Measurements from ENCODE around the gene WNK3.

WNK3 gene

GRCh38 chrX:54198262-54198661 lies 159.6 kb downstream of the WNK3 start:
- no peaks in the 10 kb centered on the region for H3K9me2 ChIP-seq (replicated peaks; ENCODE audit: insufficient read depth, low read length)
- no peak overlapping the region for H3K9ac ChIP-seq (ENCODE audit: low read length)
- no peaks in the 10 kb centered on the region for H3K27me3 ChIP-seq (replicated peaks; ENCODE audit: insufficient read depth, low read length)
- no peaks in the 10 kb centered on the region for H3K4me1 ChIP-seq (ENCODE audit: low read length)
- no peak overlapping the region for H3K4me2 ChIP-seq (ENCODE audit: low read depth, low read length)
- H3K9me3 ChIP-seq (replicated peaks; ENCODE audit: insufficient read depth, low read length) = no peaks in the 10 kb centered on the region
- H3F3A ChIP-seq (ENCODE audit: insufficient read depth, low read length) = no peaks in the 10 kb centered on the region
- no peak overlapping the region for H2AFZ ChIP-seq (ENCODE audit: low read length)
- no peaks in the 10 kb centered on the region for H3K79me2 ChIP-seq (ENCODE audit: low read length)
- no peak overlapping the region for H3K4me3 ChIP-seq (ENCODE audit: low read length)
- no peaks in the 10 kb centered on the region for H4K20me1 ChIP-seq (ENCODE audit: insufficient read depth, low read length)
- H3K27ac ChIP-seq (ENCODE audit: low read length) = no peak overlapping the region
- no peak for DNase-seq
- TF ChIP-seq CTCF (IDR thresholded peaks at IDR 0.05; ENCODE audit: low read length) (no peak), EZH2 (optimal IDR thresholded peaks at IDR 0.05; ENCODE audit: low read depth, low read length) (no peak), EZH2phosphoT487 (IDR thresholded peaks at IDR 0.05; ENCODE audit: low read length) (no peak)
- H3K36me3 ChIP-seq (replicated peaks; ENCODE audit: insufficient read depth, low read length) = no peaks in the 10 kb centered on the region

- DNase-seq = no peak
- no peak overlapping the region for H3K4me2 ChIP-seq (ENCODE audit: low read depth, low read length)
- no peaks in the 10 kb centered on the region for H3F3A ChIP-seq (ENCODE audit: insufficient read depth, low read length)
- no peaks in the 10 kb centered on the region for H4K20me1 ChIP-seq (ENCODE audit: insufficient read depth, low read length)
- H3K9ac ChIP-seq (ENCODE audit: low read length) = no peak overlapping the region
- H3K4me1 ChIP-seq (ENCODE audit: low read length) = no peaks in the 10 kb centered on the region
- H3K9me3 ChIP-seq (replicated peaks; ENCODE audit: insufficient read depth, low read length) = no peaks in the 10 kb centered on the region
- no peak overlapping the region for H3K4me3 ChIP-seq (ENCODE audit: low read length)
- H3K27me3 ChIP-seq (replicated peaks; ENCODE audit: insufficient read depth, low read length) = no peaks in the 10 kb centered on the region
- H3K36me3 ChIP-seq (replicated peaks; ENCODE audit: insufficient read depth, low read length) = no peaks in the 10 kb centered on the region
- no peaks in the 10 kb centered on the region for H3K79me2 ChIP-seq (ENCODE audit: low read length)
- H3K9me2 ChIP-seq (replicated peaks; ENCODE audit: insufficient read depth, low read length) = no peaks in the 10 kb centered on the region
- no peak overlapping the region for H3K27ac ChIP-seq (ENCODE audit: low read length)
- H2AFZ ChIP-seq (ENCODE audit: low read length) = no peak overlapping the region
- no peak for TF ChIP-seq EZH2phosphoT487 (IDR thresholded peaks at IDR 0.05; ENCODE audit: low read length)
- TF ChIP-seq EZH2 (optimal IDR thresholded peaks at IDR 0.05; ENCODE audit: low read depth, low read length) = no peak
- no peak for TF ChIP-seq CTCF (IDR thresholded peaks at IDR 0.05; ENCODE audit: low read length)
Observed at GRCh38 chrX:54194982-54195588, 162.8 kb downstream of the WNK3 start.

DNA sequence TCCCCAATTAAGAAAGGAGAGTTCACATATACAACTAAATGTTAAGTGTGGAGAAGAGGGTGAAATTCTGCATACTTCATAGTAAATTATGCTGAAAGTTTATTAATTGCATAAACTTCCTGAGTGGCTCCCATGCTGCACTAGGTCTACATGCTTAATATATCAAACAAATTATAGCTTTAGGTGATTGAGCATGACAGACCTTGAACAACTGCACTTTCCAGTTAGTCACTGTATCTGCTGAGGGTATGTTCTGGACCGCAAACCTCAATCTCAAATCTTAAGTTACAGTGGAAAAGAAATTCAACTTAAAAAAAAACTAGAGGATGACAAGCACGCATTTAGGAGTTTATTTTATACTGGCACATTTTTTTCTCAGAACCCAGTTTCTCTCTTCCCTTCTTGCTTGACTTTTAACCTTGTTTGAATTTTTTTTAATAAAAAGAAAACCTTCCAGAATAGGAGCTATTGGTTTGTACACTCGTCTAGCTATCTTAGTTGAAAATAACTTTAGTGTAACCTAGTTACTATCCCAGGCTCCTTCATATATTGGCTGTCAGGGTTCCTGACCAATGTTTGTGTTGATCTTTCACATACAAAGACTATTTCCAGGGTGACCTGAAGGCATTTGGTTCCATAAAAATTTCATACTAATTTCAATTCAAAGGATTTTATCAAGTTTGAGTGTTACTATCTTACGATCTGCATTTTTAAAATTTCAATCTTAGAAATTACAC lies 164.6 kb downstream of the WNK3 start:
- no peaks in the 10 kb centered on the region for H3K4me1 ChIP-seq (ENCODE audit: low read length)
- no peak overlapping the region for H3K27ac ChIP-seq (ENCODE audit: low read length)

More for the DNA sequence above, 164.6 kb downstream of the WNK3 start:
- H2AFZ ChIP-seq (ENCODE audit: low read length) = no peak overlapping the region
- no peak overlapping the region for H3K9ac ChIP-seq (ENCODE audit: low read length)
- no peaks in the 10 kb centered on the region for H3K9me3 ChIP-seq (replicated peaks; ENCODE audit: insufficient read depth, low read length)
- H3K4me2 ChIP-seq (ENCODE audit: low read depth, low read length) = no peak overlapping the region
- H3K79me2 ChIP-seq (ENCODE audit: low read length) = no peaks in the 10 kb centered on the region
- H4K20me1 ChIP-seq (ENCODE audit: insufficient read depth, low read length) = no peaks in the 10 kb centered on the region
- H3K36me3 ChIP-seq (replicated peaks; ENCODE audit: insufficient read depth, low read length) = no peaks in the 10 kb centered on the region
- H3K27me3 ChIP-seq (replicated peaks; ENCODE audit: insufficient read depth, low read length) = no peaks in the 10 kb centered on the region
- no peak overlapping the region for H3K4me3 ChIP-seq (ENCODE audit: low read length)
- TF ChIP-seq EZH2phosphoT487 (IDR thresholded peaks at IDR 0.05; ENCODE audit: low read length) (no peak), EZH2 (optimal IDR thresholded peaks at IDR 0.05; ENCODE audit: low read depth, low read length) (no peak), CTCF (IDR thresholded peaks at IDR 0.05; ENCODE audit: low read length) (no peak)
- H3K9me2 ChIP-seq (replicated peaks; ENCODE audit: insufficient read depth, low read length) = no peaks in the 10 kb centered on the region
- no peaks in the 10 kb centered on the region for H3F3A ChIP-seq (ENCODE audit: insufficient read depth, low read length)
- no peak for DNase-seq

Measured in MM.1S (cell line).